HG02840 (cell line): ENCODE measurements around the gene CD70.
"Not testable (repeated sequence)": the region's sequence is repeated elsewhere in the genome, so short reads cannot be mapped to it uniquely, and the experiment has no call there.

Experiments used
- ATAC-seq: cut with Tn5 transposase; IDR thresholded peaks from one replicate; pipeline ENCODE4 v1.9.1; 2021; ENCODE audit warnings: mild to moderate bottlenecking, moderate library complexity, moderate number of reproducible peaks; ENCODE audit not compliant: unreplicated experiment, low FRiP score

The CD70 gene

GRCh38 chr19:6598254-6598892 is 7.4 kb upstream of the CD70 start:
- not testable (repeated sequence) for ATAC-seq

- not testable (repeated sequence) for ATAC-seq
Observed at GRCh38 chr19:6597471-6598253, 6.7 kb upstream of the CD70 start.

- no peak for ATAC-seq
Observed at GRCh38 chr19:6596621-6597020, 5.7 kb upstream of the CD70 start.

GRCh38 chr19:6593651-6594416 is 2.9 kb upstream of the CD70 start:
- ATAC-seq = no peak

GRCh38 chr19:6590258-6590826 is 608 bp downstream of the CD70 start:
- no peak for ATAC-seq

GRCh38 chr19:6589711-6590257 is 1.2 kb downstream of the CD70 start:
- no peak for ATAC-seq

- no peak for ATAC-seq
Observed at GRCh38 chr19:6588508-6589345, 2.2 kb downstream of the CD70 start.

- no peak for ATAC-seq
Observed at GRCh38 chr19:6587998-6588507, 2.9 kb downstream of the CD70 start.

- ATAC-seq = no peak
Observed at GRCh38 chr19:6587093-6587820, 3.7 kb downstream of the CD70 start.

- no peak for ATAC-seq
Observed at GRCh38 chr19:6586726-6587092, 4.2 kb downstream of the CD70 start.

GRCh38 chr19:6586056-6586455 is 4.9 kb downstream of the CD70 start:
- no peak for ATAC-seq

GRCh38 chr19:6582515-6583484 is 8.2 kb downstream of the CD70 start:
- not testable (repeated sequence) for ATAC-seq

GRCh38 chr19:6580313-6580712 is 10.6 kb downstream of the CD70 start:
- no peak for ATAC-seq

- no peak for ATAC-seq
Observed at GRCh38 chr19:6579450-6580178, 11.3 kb downstream of the CD70 start.

- ATAC-seq = peak; percentile 70
Observed at GRCh38 chr19:6577476-6578125, 13.3 kb downstream of the CD70 start.

GRCh38 chr19:6576869-6577475 is 14.0 kb downstream of the CD70 start:
- no peak for ATAC-seq
